HG03469 (cell line): ENCODE data around the gene NR1I3.

ENCODE experiments used
- ATAC-seq: cut with Tn5 transposase; IDR thresholded peaks from one replicate; pipeline ENCODE4 v1.9.1; 2021; ENCODE audit warnings: mild to moderate bottlenecking, moderate library complexity, moderate number of reproducible peaks; ENCODE audit not compliant: unreplicated experiment

The NR1I3 gene

GRCh38 chr1:161196521-161197451, 41.2 kb downstream of the NR1I3 start:
- ATAC-seq: no peak

GRCh38 chr1:161196111-161196510, 41.9 kb downstream of the NR1I3 start:
- no peak for ATAC-seq

GRCh38 chr1:161195171-161195570, 42.8 kb downstream of the NR1I3 start:
- ATAC-seq: no peak

- no peak for ATAC-seq
Observed at GRCh38 chr1:161193561-161194235, 44.3 kb downstream of the NR1I3 start.

GRCh38 chr1:161192476-161193465, 45.2 kb downstream of the NR1I3 start:
- no peak for ATAC-seq

- ATAC-seq: no peak
Observed at GRCh38 chr1:161191971-161192370, 46.0 kb downstream of the NR1I3 start.

GRCh38 chr1:161190962-161191521, 47.0 kb downstream of the NR1I3 start:
- no peak for ATAC-seq

- ATAC-seq: no peak
Observed at GRCh38 chr1:161189036-161189435, 49.0 kb downstream of the NR1I3 start.

- ATAC-seq: no peak
Observed at GRCh38 chr1:161188381-161188780, 49.6 kb downstream of the NR1I3 start.

- no peak for ATAC-seq
Observed at GRCh38 chr1:161187311-161187710, 50.7 kb downstream of the NR1I3 start.

GRCh38 chr1:161185732-161186311, 52.2 kb downstream of the NR1I3 start:
- ATAC-seq: no peak

- ATAC-seq: peak; percentile 67
Observed at GRCh38 chr1:161185282-161185682, 52.7 kb downstream of the NR1I3 start.

- no peak for ATAC-seq
Observed at GRCh38 chr1:161182214-161182613, 55.8 kb downstream of the NR1I3 start.

GRCh38 chr1:161180639-161181038, 57.4 kb downstream of the NR1I3 start:
- no peak for ATAC-seq

- ATAC-seq: no peak
Observed at GRCh38 chr1:161179698-161180097, 58.3 kb downstream of the NR1I3 start.
